ENCODE data around the gene AP5S1. TPM values are rescaled to one million over a fixed set of nuclear protein-coding genes. Genes with fewer than 3 reads are reported as not detected.
A peak's percentile ranks its signal among the peaks of the same experiment; 100 is the strongest.

The AP5S1 gene
- total and polyA plus RNA-seq, 2 of the 13 experiments (the other 11 are each of a cell fraction or from before 2014, with no cell fraction given): 7.9 to 23.2 TPM

DNA sequence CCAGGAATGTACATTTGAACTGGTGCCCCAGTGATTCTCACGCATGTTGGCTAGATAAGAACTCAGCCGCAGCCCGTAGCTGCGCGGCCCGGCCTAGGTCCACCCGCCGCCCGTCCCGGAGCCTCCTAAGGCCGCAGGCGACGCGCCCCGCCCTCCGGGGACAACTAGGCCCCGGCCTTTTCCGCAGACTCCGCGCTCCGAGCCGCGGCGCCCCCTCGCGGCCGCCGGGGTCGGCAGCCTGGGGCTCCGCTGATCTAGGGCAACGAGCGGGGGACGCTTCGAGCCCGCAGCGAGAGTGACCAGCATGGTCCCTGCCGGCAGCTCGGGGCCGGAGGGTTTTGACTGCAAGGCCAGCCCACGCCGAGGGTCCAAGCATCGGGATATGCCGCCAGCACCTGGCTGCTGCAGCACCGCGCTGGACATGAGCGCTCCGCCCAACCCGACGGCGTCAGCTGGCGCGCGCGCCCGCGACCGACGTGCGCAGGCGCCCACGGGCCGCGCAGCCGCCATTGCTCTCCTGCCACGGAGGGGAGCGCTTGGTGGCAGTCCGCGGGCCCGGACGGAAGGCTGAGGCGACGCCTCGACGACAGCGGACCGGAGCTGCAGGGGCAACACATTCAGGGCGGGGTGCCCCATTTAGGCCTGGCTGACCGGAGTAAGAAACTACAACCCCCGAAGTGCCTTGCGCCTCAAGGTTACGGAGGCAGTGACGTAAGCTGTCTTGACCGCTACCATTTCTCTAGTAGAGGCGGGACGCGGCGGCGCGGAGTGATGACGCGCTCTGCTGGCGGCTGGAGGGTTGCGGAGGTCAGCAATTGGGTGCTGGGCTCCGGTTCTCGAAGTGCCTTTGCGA, at the start of gene AP5S1 (continued):
- TF ChIP-seq, protein P1, sequence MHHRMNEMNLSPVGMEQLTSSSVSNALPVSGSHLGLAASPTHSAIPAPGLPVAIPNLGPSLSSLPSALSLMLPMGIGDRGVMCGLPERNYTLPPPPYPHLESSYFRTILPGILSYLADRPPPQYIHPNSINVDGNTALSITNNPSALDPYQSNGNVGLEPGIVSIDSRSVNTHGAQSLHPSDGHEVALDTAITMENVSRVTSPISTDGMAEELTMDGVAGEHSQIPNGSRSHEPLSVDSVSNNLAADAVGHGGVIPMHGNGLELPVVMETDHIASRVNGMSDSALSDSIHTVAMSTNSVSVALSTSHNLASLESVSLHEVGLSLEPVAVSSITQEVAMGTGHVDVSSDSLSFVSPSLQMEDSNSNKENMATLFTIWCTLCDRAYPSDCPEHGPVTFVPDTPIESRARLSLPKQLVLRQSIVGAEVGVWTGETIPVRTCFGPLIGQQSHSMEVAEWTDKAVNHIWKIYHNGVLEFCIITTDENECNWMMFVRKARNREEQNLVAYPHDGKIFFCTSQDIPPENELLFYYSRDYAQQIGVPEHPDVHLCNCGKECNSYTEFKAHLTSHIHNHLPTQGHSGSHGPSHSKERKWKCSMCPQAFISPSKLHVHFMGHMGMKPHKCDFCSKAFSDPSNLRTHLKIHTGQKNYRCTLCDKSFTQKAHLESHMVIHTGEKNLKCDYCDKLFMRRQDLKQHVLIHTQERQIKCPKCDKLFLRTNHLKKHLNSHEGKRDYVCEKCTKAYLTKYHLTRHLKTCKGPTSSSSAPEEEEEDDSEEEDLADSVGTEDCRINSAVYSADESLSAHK (CRISPR knock-in tag; IDR thresholded peaks at IDR 0.05; ENCODE audit: borderline replicate concordance): no peak; the same call in 1 of the 2 replicates
- TF ChIP-seq KDM2A (CRISPR knock-in tag; IDR thresholded peaks at IDR 0.05; ENCODE audit: borderline replicate concordance, low read depth) (peak; percentile 98), XRCC5 (optimal IDR thresholded peaks at IDR 0.05; ENCODE audit: low read length) (peak; percentile 100), ESRRA (CRISPR knock-in tag; IDR thresholded peaks at IDR 0.05; ENCODE audit: low read depth) (peak; percentile 79), RBM22 (optimal IDR thresholded peaks at IDR 0.05; ENCODE audit: low read length) (no peak), GTF2F1 (IDR thresholded peaks at IDR 0.05; ENCODE audit: low read length) (peak; percentile 77; the same call in 1 of the 2 replicates), ZNF17 (CRISPR knock-in tag; IDR thresholded peaks at IDR 0.05) (no peak), FOXP1 (IDR thresholded peaks at IDR 0.05) (no peak), FOXP1 (CRISPR knock-in tag; IDR thresholded peaks at IDR 0.05) (peak; percentile 51; the same call in 1 of the 2 replicates), AKAP8 (CRISPR knock-in tag; IDR thresholded peaks at IDR 0.05) (peak; percentile 92), ATRX (CRISPR knock-in tag; IDR thresholded peaks at IDR 0.05; ENCODE audit: borderline replicate concordance) (0 out of 2 replicates have a peak, but pooled peaks have one; percentile 25), ZNF256 (CRISPR knock-in tag; conservative IDR thresholded peaks at IDR 0.05) (peak; percentile 95), POLR2A (IDR thresholded peaks at IDR 0.05; ENCODE audit: insufficient read depth in 1 of 2, low read depth in 2 of 2, low read length in 2 of 2) (peak; percentile 97), MYC (CRISPR knock-in tag; IDR thresholded peaks at IDR 0.05; ENCODE audit: borderline replicate concordance) (peak; percentile 95), ZNF3 (CRISPR knock-in tag; IDR thresholded peaks at IDR 0.05) (no peak; the same call in 1 of the 2 replicates), ZNF101 (CRISPR knock-in tag; IDR thresholded peaks at IDR 0.05; ENCODE audit: borderline replicate concordance, low read depth) (no peak)
- TF ChIP-seq, protein P2, sequence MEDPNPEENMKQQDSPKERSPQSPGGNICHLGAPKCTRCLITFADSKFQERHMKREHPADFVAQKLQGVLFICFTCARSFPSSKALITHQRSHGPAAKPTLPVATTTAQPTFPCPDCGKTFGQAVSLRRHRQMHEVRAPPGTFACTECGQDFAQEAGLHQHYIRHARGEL (CRISPR knock-in tag; IDR thresholded peaks at IDR 0.05): peak; percentile 76; the same call in 1 of the 2 replicates
- TF ChIP-seq, protein P3, sequence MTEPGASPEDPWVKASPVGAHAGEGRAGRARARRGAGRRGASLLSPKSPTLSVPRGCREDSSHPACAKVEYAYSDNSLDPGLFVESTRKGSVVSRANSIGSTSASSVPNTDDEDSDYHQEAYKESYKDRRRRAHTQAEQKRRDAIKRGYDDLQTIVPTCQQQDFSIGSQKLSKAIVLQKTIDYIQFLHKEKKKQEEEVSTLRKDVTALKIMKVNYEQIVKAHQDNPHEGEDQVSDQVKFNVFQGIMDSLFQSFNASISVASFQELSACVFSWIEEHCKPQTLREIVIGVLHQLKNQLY (CRISPR knock-in tag; IDR thresholded peaks at IDR 0.05): peak; percentile 42
- TF ChIP-seq, protein P4, sequence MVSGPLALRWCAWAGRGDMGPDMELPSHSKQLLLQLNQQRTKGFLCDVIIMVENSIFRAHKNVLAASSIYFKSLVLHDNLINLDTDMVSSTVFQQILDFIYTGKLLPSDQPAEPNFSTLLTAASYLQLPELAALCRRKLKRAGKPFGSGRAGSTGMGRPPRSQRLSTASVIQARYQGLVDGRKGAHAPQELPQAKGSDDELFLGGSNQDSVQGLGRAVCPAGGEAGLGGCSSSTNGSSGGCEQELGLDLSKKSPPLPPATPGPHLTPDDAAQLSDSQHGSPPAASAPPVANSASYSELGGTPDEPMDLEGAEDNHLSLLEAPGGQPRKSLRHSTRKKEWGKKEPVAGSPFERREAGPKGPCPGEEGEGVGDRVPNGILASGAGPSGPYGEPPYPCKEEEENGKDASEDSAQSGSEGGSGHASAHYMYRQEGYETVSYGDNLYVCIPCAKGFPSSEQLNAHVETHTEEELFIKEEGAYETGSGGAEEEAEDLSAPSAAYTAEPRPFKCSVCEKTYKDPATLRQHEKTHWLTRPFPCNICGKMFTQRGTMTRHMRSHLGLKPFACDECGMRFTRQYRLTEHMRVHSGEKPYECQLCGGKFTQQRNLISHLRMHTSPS (CRISPR knock-in tag; IDR thresholded peaks at IDR 0.05; ENCODE audit: low read depth): peak; percentile 79
- TF ChIP-seq, protein P5, sequence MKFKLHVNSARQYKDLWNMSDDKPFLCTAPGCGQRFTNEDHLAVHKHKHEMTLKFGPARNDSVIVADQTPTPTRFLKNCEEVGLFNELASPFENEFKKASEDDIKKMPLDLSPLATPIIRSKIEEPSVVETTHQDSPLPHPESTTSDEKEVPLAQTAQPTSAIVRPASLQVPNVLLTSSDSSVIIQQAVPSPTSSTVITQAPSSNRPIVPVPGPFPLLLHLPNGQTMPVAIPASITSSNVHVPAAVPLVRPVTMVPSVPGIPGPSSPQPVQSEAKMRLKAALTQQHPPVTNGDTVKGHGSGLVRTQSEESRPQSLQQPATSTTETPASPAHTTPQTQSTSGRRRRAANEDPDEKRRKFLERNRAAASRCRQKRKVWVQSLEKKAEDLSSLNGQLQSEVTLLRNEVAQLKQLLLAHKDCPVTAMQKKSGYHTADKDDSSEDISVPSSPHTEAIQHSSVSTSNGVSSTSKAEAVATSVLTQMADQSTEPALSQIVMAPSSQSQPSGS (CRISPR knock-in tag; IDR thresholded peaks at IDR 0.05): peak; percentile 99
- TF ChIP-seq, protein P6, sequence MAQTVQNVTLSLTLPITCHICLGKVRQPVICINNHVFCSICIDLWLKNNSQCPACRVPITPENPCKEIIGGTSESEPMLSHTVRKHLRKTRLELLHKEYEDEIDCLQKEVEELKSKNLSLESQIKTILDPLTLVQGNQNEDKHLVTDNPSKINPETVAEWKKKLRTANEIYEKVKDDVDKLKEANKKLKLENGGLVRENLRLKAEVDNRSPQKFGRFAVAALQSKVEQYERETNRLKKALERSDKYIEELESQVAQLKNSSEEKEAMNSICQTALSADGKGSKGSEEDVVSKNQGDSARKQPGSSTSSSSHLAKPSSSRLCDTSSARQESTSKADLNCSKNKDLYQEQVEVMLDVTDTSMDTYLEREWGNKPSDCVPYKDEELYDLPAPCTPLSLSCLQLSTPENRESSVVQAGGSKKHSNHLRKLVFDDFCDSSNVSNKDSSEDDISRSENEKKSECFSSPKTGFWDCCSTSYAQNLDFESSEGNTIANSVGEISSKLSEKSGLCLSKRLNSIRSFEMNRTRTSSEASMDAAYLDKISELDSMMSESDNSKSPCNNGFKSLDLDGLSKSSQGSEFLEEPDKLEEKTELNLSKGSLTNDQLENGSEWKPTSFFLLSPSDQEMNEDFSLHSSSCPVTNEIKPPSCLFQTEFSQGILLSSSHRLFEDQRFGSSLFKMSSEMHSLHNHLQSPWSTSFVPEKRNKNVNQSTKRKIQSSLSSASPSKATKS (CRISPR knock-in tag; IDR thresholded peaks at IDR 0.05): no peak; the same call in 1 of the 2 replicates

Measured in HepG2 (cell line).